ENCODE data around the gene MDP1.
"Not testable (repeated sequence)": the region's sequence is repeated elsewhere in the genome, so short reads cannot be mapped to it uniquely, and the experiment has no call there.

MDP1 gene

GRCh38 chr14:24231263-24232120, 15.6 kb upstream of the MDP1 start:
- DNase-seq (ENCODE audit: low read depth in 2 of 2) = no peak

GRCh38 chr14:24228902-24229301, 13.0 kb upstream of the MDP1 start:
- DNase-seq (ENCODE audit: low read depth in 2 of 2) = no peak

GRCh38 chr14:24226473-24226872, 10.6 kb upstream of the MDP1 start:
- no peak for DNase-seq (ENCODE audit: low read depth in 2 of 2)

- no peak for DNase-seq (ENCODE audit: low read depth in 2 of 2)
Measured at GRCh38 chr14:24224618-24225071, 8.8 kb upstream of the MDP1 start.

- not testable (repeated sequence) for DNase-seq (ENCODE audit: low read depth in 2 of 2)
Measured at GRCh38 chr14:24222987-24223386, 7.1 kb upstream of the MDP1 start.

- DNase-seq (ENCODE audit: low read depth in 2 of 2) = no peak
Measured at GRCh38 chr14:24219521-24219920, 3.7 kb upstream of the MDP1 start.

GRCh38 chr14:24219080-24219479, 3.2 kb upstream of the MDP1 start:
- DNase-seq (ENCODE audit: low read depth in 2 of 2) = no peak

GRCh38 chr14:24216876-24217275, 1.0 kb upstream of the MDP1 start:
- DNase-seq (ENCODE audit: low read depth in 2 of 2) = not testable (repeated sequence)

- DNase-seq (ENCODE audit: low read depth in 2 of 2) = no peak
Measured at GRCh38 chr14:24216345-24216699, 456 bp upstream of the MDP1 start.

- no peak for DNase-seq (ENCODE audit: low read depth in 2 of 2)
Measured at GRCh38 chr14:24213866-24214662, 1.8 kb downstream of the MDP1 start.

GRCh38 chr14:24212924-24213865, 2.7 kb downstream of the MDP1 start, which contains the start of gene CHMP4A:
CHMP4A (minus strand) TSS chr14:24213488; CDS start chr14:24213439, 49 bp downstream.
- DNase-seq (ENCODE audit: low read depth in 2 of 2) = peak; percentile 96

GRCh38 chr14:24211311-24211710, 4.6 kb downstream of the MDP1 start:
- DNase-seq (ENCODE audit: low read depth in 2 of 2) = no peak

- DNase-seq (ENCODE audit: low read depth in 2 of 2) = no peak
Measured at GRCh38 chr14:24207625-24208024, 8.2 kb downstream of the MDP1 start.

- DNase-seq (ENCODE audit: low read depth in 2 of 2) = no peak
Measured at GRCh38 chr14:24207104-24207551, 8.7 kb downstream of the MDP1 start.

GRCh38 chr14:24206260-24207103, 9.4 kb downstream of the MDP1 start:
- no peak for DNase-seq (ENCODE audit: low read depth in 2 of 2)

- no peak for DNase-seq (ENCODE audit: low read depth in 2 of 2)
Measured at GRCh38 chr14:24204163-24205146, 11.4 kb downstream of the MDP1 start.

- not testable (repeated sequence) for DNase-seq (ENCODE audit: low read depth in 2 of 2)
Measured at GRCh38 chr14:24203249-24203886, 12.5 kb downstream of the MDP1 start.

GRCh38 chr14:24202538-24202937, 13.3 kb downstream of the MDP1 start:
- DNase-seq (ENCODE audit: low read depth in 2 of 2) = not testable (repeated sequence)
